ENCODE measurements around the gene CLEC11A. TPM values are rescaled to one million over a fixed set of nuclear protein-coding genes. Genes with fewer than 3 reads are reported as not detected.

Gene CLEC11A
- total RNA-seq, 2 experiments from 2014 or later, result 2.0 to 4.5 TPM

GRCh38 chr19:50729894-50730293 is 6.7 kb downstream of the CLEC11A start:
- DNase-seq (ENCODE audit: low spot score), result no peak
- no peak for TF ChIP-seq CTCF (conservative IDR thresholded peaks at IDR 0.05; ENCODE audit: low read length)
- TF ChIP-seq EZH2phosphoT487 (IDR thresholded peaks at IDR 0.05; ENCODE audit: borderline replicate concordance, low read depth, low read length), result no peak
- Histone ChIP-seq H3K27ac (ENCODE audit: low read depth, low read length, poor library complexity, severe bottlenecking) (no peak overlapping the region), H3K79me2 (ENCODE audit: insufficient read depth, low read depth, low read length) (no peaks in the 10 kb centered on the region), H2AFZ (ENCODE audit: low read length) (no peak overlapping the region), H4K20me1 (ENCODE audit: insufficient read depth, low read length) (no peaks in the 10 kb centered on the region), H3K4me3 (ENCODE audit: low read depth, low read length, poor library complexity, severe bottlenecking) (no peak overlapping the region), H3K4me2 (ENCODE audit: low read length) (no peak overlapping the region), H3K9me2 (ENCODE audit: insufficient read depth, low read length) (no peaks in the 10 kb centered on the region), H3K36me3 (ENCODE audit: insufficient read depth, low read length) (no peaks in the 10 kb centered on the region), H3K9me3 (ENCODE audit: low read length) (no peaks in the 10 kb centered on the region), H3K4me1 (ENCODE audit: insufficient read depth, low read length, poor library complexity, severe bottlenecking) (peaks cover 11% of the 10 kb centered on the region)
- intact Hi-C loops (cut with micrococcal nuclease; ENCODE audit: unreplicated experiment), result no loop called here
- CTCF ChIA-PET (ENCODE audit: unreplicated experiment), result no interaction called here
- BruUV-seq (replicated peaks), result no TSS peak
- POLR2A ChIA-PET, result interaction anchor here (0.6 kb wide), 1 partner anchor 402 kb away, joined by 3 read pairs; no protein-coding TSS in a partner anchor

- Histone ChIP-seq H3K27ac (ENCODE audit: low read depth, low read length, poor library complexity, severe bottlenecking) (no peak overlapping the region), H2AFZ (ENCODE audit: low read length) (no peak overlapping the region), H3K4me3 (ENCODE audit: low read depth, low read length, poor library complexity, severe bottlenecking) (no peak overlapping the region), H3K4me1 (ENCODE audit: insufficient read depth, low read length, poor library complexity, severe bottlenecking) (no peaks in the 10 kb centered on the region), H3K79me2 (ENCODE audit: insufficient read depth, low read depth, low read length) (no peaks in the 10 kb centered on the region), H3K4me2 (ENCODE audit: low read length) (no peak overlapping the region), H4K20me1 (ENCODE audit: insufficient read depth, low read length) (no peaks in the 10 kb centered on the region), H3K9me2 (ENCODE audit: insufficient read depth, low read length) (no peaks in the 10 kb centered on the region), H3K36me3 (ENCODE audit: insufficient read depth, low read length) (no peaks in the 10 kb centered on the region), H3K9me3 (ENCODE audit: low read length) (no peaks in the 10 kb centered on the region)
- intact Hi-C loops (cut with micrococcal nuclease; ENCODE audit: unreplicated experiment), result no loop called here
- POLR2A ChIA-PET, result no interaction called here
- CTCF ChIA-PET (ENCODE audit: unreplicated experiment), result no interaction called here
- BruUV-seq (replicated peaks), result no TSS peak
- DNase-seq (ENCODE audit: low spot score), result no peak
- TF ChIP-seq EZH2phosphoT487 (IDR thresholded peaks at IDR 0.05; ENCODE audit: borderline replicate concordance, low read depth, low read length), result no peak
- no peak for TF ChIP-seq CTCF (conservative IDR thresholded peaks at IDR 0.05; ENCODE audit: low read length)
Observed at GRCh38 chr19:50735869-50736268, 12.7 kb downstream of the CLEC11A start.

DNA sequence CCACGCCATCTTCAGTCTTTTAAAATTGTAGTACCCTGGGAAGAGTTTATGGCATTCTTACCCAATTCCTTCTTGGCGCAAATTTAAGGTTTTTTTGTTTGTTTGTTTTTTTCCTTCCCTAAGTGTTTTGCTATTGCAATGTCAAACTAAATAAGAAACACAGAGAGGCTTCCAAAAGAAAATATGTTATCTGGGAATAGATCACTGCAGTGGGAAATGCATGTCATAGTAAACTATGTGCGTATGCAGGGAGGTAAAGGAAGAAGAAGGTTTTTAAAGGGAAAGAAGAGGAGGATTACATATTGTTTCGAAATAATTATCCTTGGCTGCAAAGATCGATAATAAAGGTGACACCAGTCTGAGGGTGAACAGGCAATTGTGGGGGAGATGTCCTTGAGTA is 13.2 kb downstream of the CLEC11A start:
- intact Hi-C loops (cut with micrococcal nuclease; ENCODE audit: unreplicated experiment), result no loop called here
- Histone ChIP-seq H3K4me2 (ENCODE audit: low read length) (no peak overlapping the region), H3K4me1 (ENCODE audit: insufficient read depth, low read length, poor library complexity, severe bottlenecking) (no peaks in the 10 kb centered on the region), H4K20me1 (ENCODE audit: insufficient read depth, low read length) (no peaks in the 10 kb centered on the region), H2AFZ (ENCODE audit: low read length) (no peak overlapping the region), H3K9me2 (ENCODE audit: insufficient read depth, low read length) (no peaks in the 10 kb centered on the region), H3K27ac (ENCODE audit: low read depth, low read length, poor library complexity, severe bottlenecking) (no peak overlapping the region), H3K9me3 (ENCODE audit: low read length) (no peaks in the 10 kb centered on the region), H3K79me2 (ENCODE audit: insufficient read depth, low read depth, low read length) (no peaks in the 10 kb centered on the region), H3K4me3 (ENCODE audit: low read depth, low read length, poor library complexity, severe bottlenecking) (no peak overlapping the region), H3K36me3 (ENCODE audit: insufficient read depth, low read length) (no peaks in the 10 kb centered on the region)
- ChIA-PET POLR2A (no interaction called here), CTCF (ENCODE audit: unreplicated experiment) (no interaction called here)
- DNase-seq (ENCODE audit: low spot score), result no peak
- TF ChIP-seq EZH2phosphoT487 (IDR thresholded peaks at IDR 0.05; ENCODE audit: borderline replicate concordance, low read depth, low read length) (no peak), CTCF (conservative IDR thresholded peaks at IDR 0.05; ENCODE audit: low read length) (no peak)
- BruUV-seq (replicated peaks), result no TSS peak

Data from OCI-LY7 (cell line).